Neutrophil (primary cell): ENCODE measurements around the gene USP34.
"Not testable (repeated sequence)": the region's sequence is repeated elsewhere in the genome, so short reads cannot be mapped to it uniquely, and the experiment has no call there.

Experiments
- H3K27ac ChIP-seq: fragments of 200-600 bp; sonication (generic); 2 replicates; pipeline ENCODE4 v1.5.1; 2016; ENCODE audit warnings: mild to moderate bottlenecking, moderate library complexity
- H3K27me3 ChIP-seq: fragments of 200-600 bp; sonication (generic); 2 replicates; pipeline ENCODE4 v1.6.0; 2016; ENCODE audit warnings: mild to moderate bottlenecking
- H3K36me3 ChIP-seq: fragments of 200-600 bp; sonication (generic); 2 replicates; pipeline ENCODE4 v1.5.1; 2017
- H3K4me1 ChIP-seq, 2 experiments: fragments of 200-600 bp in 1 of 2; sonication (generic) in 1 of 2; 1 replicate in 1 of 2; 2 replicates in 1 of 2; pipeline versions ENCODE4 v1.5.1 to v1.6.1; 2013 to 2016; ENCODE audit warnings: low read depth in 1 of 2, low read length in 1 of 2, mild to moderate bottlenecking in 1 of 2, moderate library complexity in 1 of 2; ENCODE audit not compliant: control insufficient read depth in 1 of 2, insufficient read depth in 1 of 2
- H3K4me3 ChIP-seq, 2 experiments: fragments of 200-600 bp in 1 of 2; sonication (generic) in 1 of 2; 1 replicate in 1 of 2; 2 replicates in 1 of 2; pipeline ENCODE4 v1.5.1; 2013 to 2016; ENCODE audit warnings: low read depth in 1 of 2, low read length in 1 of 2, mild to moderate bottlenecking in 1 of 2, moderate library complexity in 1 of 2
- H3K9me3 ChIP-seq: fragments of 200-600 bp; sonication (generic); 2 replicates; pipeline ENCODE4 v1.5.1; 2016
- CTCF ChIP-seq: fragments of 200-600 bp; sonication (generic); IDR thresholded peaks from 2 replicates; pipeline ENCODE4 v1.5.1; 2016; ENCODE audit warnings: antibody characterized with exemption

USP34 gene

GRCh38 chr2:61471905-61472805 is 1.3 kb upstream of the USP34 start:
- no peaks in the 10 kb centered on the region for H3K27me3 ChIP-seq
- TF ChIP-seq CTCF = no peak
- peaks cover 28 to 29% of the 10 kb centered on the region in 2 experiments for H3K4me1 ChIP-seq
- peaks cover 8% of the 10 kb centered on the region for H3K36me3 ChIP-seq
- H3K4me3 ChIP-seq = peak overlapping the region; percentile 82 to 95
- no peaks in the 10 kb centered on the region for H3K9me3 ChIP-seq
- peak overlapping the region; percentile 93 for H3K27ac ChIP-seq

GRCh38 chr2:61470122-61470951 is 550 bp downstream of the USP34 start:
- H3K27me3 ChIP-seq = no peaks in the 10 kb centered on the region
- H3K9me3 ChIP-seq = no peaks in the 10 kb centered on the region
- H3K27ac ChIP-seq = peak overlapping the region; percentile 93
- H3K4me3 ChIP-seq = peak overlapping the region; percentile 82 to 95
- peaks cover 36 to 40% of the 10 kb centered on the region in 2 experiments for H3K4me1 ChIP-seq
- peaks cover 4% of the 10 kb centered on the region for H3K36me3 ChIP-seq
- no peak for TF ChIP-seq CTCF

GRCh38 chr2:61469424-61470121 is 1.3 kb downstream of the USP34 start:
- peaks cover 4% of the 10 kb centered on the region for H3K36me3 ChIP-seq
- no peak for TF ChIP-seq CTCF

GRCh38 chr2:61468231-61468630 is 2.7 kb downstream of the USP34 start:
- not testable (repeated sequence) for H3K27me3 ChIP-seq, H3K4me3 ChIP-seq, H3K9me3 ChIP-seq, H3K27ac ChIP-seq, H3K36me3 ChIP-seq
- H3K4me1 ChIP-seq = peaks cover 36 to 40% of the 10 kb centered on the region in 2 experiments

More at GRCh38 chr2:61469424-61470121, 1.3 kb downstream of the USP34 start:
- Histone ChIP-seq H3K9me3 (no peaks in the 10 kb centered on the region), H3K4me3 (peak overlapping the region; percentile 71 to 82), H3K4me1 (peaks cover 36 to 40% of the 10 kb centered on the region in 2 experiments), H3K27me3 (no peaks in the 10 kb centered on the region), H3K27ac (peak overlapping the region; percentile 93)

- no peak for TF ChIP-seq CTCF
- H3K9me3 ChIP-seq = no peaks in the 10 kb centered on the region
- peaks cover 23 to 28% of the 10 kb centered on the region in 2 experiments for H3K4me1 ChIP-seq
- H3K4me3 ChIP-seq = no peak overlapping the region
- H3K27ac ChIP-seq = no peak overlapping the region
- H3K36me3 ChIP-seq = peaks cover 4% of the 10 kb centered on the region
- no peaks in the 10 kb centered on the region for H3K27me3 ChIP-seq
These were observed 5.8 kb downstream of the USP34 start for GRCh38 chr2:61465045-61465444.
